Bronchial epithelial cell (primary cell): ENCODE results near the gene PLXNA3. TPM values are rescaled to one million over a fixed set of nuclear protein-coding genes. Genes with fewer than 3 reads are reported as not detected.

ENCODE experiments used
- DNase-seq: peaks from one replicate; pipeline ENCODE4 v3.0.0-alpha.2; 2010; ENCODE audit warnings: low read depth
- FAIRE-seq: peaks from 2 replicates; lab custom pipeline; 2011; peaks lifted over from hg19 to GRCh38; lab: Jason Lieb, UNC
- H3K27me3 ChIP-seq: 2 replicates; pipeline ENCODE4 v1.5.1; 2011; ENCODE audit warnings: low read length; ENCODE audit not compliant: control insufficient read depth, insufficient read depth
- H3K36me3 ChIP-seq: 2 replicates; pipeline ENCODE4 v1.5.1; 2011; ENCODE audit warnings: low read length; ENCODE audit not compliant: control insufficient read depth, insufficient read depth
- H3K4me3 ChIP-seq: 2 replicates; pipeline ENCODE4 v1.5.1; 2011; ENCODE audit warnings: mild to moderate bottlenecking, low read depth, low read length, control low read depth
- total RNA-seq: library from RNA; depleted of rRNA; stranded (reverse); fragments of >200 nt; gene quantifications from 2 replicates; pipeline ENCODE4 v1.2.1, GENCODE V29; 2014
- TF ChIP-seq, protein P1 (sequence below): IDR thresholded peaks from 2 replicates; pipeline ENCODE4 v1.5.1; 2011; ENCODE audit warnings: mild to moderate bottlenecking, moderate library complexity, low read length, control low read depth, inconsistent platforms; ENCODE audit not compliant: insufficient read depth, severe bottlenecking

PLXNA3 gene
- 6.1 and 8.7 TPM in 2 replicates for total RNA-seq

DNA sequence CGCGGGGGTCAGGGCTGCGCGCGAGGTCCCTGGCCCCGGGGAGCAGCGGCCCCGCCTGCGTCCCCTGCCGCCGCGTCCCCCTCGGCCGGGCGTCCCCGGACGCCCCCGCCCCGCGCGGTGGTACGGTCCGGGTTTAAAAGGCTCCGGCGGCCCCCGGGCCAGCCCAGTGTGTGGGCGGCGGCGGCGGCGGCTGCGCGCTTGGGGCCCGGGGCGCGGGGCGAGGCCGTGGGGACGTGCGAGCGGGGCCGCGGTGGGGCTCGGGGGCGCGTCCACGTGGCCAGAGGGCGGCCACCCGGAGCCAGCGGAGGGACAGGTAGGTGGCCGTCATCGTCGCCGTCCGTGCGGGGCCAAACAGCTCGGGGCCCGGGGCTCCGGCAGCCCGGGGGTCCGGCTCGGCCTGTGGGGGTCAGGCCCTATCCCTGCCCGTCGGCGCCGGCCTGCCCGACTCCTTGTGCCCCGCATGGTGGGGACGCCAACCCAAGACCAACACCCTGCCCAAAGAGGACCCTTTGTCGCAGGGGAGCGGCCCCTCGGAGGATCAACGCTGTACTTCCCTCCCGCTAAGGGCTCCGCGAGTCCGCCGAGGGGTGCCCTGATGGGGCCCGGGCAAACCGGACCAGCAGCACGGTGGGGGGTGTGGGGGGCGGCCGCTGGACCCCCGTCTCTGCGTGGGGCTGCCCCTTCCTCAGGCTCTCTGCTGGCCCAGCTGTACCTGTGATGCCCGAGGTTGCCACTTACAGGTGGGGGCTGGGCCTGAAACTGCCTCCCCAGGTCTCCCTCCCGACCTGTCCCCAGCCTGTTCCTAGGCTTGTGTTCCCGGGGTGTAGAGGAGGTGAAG is at the start of gene PLXNA3:
Gene PLXNA3, plus strand, starts transcription at position 166 of the 838 bp plus-strand sequence. CDS start 1,903 bp downstream, outside the sequence.
- Histone ChIP-seq H3K27me3 (no peaks in the 10 kb centered on the region), H3K4me3 (peak within 1 kb of the TSS; percentile 71), H3K36me3 (peaks cover 10% of the 10 kb centered on the region)
- DNase-seq, result no peak
- TF ChIP-seq, protein P1, sequence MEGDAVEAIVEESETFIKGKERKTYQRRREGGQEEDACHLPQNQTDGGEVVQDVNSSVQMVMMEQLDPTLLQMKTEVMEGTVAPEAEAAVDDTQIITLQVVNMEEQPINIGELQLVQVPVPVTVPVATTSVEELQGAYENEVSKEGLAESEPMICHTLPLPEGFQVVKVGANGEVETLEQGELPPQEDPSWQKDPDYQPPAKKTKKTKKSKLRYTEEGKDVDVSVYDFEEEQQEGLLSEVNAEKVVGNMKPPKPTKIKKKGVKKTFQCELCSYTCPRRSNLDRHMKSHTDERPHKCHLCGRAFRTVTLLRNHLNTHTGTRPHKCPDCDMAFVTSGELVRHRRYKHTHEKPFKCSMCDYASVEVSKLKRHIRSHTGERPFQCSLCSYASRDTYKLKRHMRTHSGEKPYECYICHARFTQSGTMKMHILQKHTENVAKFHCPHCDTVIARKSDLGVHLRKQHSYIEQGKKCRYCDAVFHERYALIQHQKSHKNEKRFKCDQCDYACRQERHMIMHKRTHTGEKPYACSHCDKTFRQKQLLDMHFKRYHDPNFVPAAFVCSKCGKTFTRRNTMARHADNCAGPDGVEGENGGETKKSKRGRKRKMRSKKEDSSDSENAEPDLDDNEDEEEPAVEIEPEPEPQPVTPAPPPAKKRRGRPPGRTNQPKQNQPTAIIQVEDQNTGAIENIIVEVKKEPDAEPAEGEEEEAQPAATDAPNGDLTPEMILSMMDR, result no peak
- FAIRE-seq, result no peak

DNA sequence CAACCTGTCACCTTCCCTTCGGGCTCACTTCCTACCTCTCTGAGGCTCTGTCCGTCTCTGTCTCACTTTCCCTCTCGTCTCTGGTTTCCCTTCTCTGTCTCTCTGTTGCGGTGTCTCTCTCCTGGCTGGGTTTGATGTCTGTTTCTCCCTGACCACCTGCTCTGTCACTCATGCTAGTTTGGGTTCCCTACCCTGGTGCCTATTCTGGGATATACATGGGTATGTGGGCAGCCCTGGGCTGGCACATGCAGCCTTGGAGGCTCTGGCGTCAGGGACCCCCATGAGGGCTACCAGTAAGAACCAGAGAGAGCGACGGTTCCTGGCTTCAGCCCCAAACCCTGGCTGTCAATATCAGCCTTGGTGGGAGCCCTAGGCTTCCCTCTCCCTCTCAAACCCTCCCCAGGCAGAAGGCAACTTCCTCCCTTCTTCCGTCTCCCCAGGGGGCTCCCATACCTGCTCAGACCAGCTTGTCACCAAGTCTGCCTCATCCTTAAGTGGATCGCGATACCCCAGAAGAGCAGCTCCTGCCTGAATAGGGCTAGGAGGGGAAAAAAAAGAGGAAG is 49.3 kb upstream of the PLXNA3 start:
- FAIRE-seq, result no peak
- TF ChIP-seq, protein P1, result no peak
- Histone ChIP-seq H3K36me3 (peaks cover 2% of the 10 kb centered on the region), H3K27me3 (no peaks in the 10 kb centered on the region), H3K4me3 (peak overlapping the region; percentile 40)
- DNase-seq, result no peak

DNA sequence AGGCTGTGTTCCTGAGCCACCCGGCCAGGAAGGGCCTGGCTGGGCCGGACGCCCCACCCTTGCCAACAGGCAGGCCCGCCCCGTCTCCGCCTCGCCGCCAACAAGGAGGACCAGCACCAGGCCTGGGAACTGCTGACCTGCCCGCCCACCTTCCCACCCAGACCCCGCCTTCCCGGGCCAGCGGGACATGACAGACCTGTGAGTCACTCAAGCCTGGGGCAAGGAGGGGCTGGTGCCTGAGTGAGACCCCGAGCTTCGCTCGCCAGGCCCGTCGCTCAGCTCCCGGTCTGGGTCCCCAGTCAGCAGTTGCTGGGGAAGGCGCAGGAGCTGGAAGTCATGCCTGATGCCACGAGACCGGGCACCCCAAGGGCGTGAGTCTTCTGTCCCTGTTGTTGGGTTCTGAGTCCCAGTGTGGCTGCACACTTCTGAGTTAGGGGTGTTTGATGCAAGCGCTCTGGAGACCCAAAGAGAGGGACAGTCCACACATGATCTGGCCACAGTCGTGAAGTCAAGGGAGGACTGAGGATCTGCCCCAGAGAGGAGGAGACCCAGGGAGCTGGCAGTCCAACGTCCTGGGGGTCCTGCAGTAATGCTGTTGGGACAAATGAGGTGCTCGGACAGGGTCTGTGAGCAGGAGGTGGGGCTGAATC is 48.7 kb upstream of the PLXNA3 start, which contains the start of gene DNASE1L1:
Gene DNASE1L1, minus strand, starts transcription at position 33 of the 650 bp plus-strand sequence. CDS start 3,686 bp downstream, outside the sequence.
- no peaks in the 10 kb centered on the region for H3K27me3 ChIP-seq
- H3K4me3 ChIP-seq, result peak within 1 kb of the TSS; percentile 40
- DNase-seq (peak; percentile 58), FAIRE-seq (no peak)
- H3K36me3 ChIP-seq, result peaks cover 2% of the 10 kb centered on the region
- TF ChIP-seq, protein P1, result no peak

DNA sequence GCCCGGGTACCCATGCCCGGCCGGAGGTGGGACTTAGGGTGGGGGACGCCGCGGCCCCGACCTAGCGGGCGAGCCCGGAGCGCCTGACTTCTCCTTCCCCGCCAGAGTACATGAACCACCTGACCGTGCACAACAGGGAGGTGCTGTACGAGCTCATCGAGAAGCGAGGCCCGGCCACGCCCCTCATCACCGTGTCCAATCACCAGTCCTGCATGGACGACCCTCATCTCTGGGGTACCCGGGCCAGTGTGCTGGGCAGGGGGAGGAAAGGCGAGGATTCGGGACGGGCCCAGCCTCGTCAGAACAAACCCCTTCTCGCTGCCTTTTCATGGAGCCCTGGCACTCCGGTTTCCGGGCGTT is 46.1 kb upstream of the PLXNA3 start:
- FAIRE-seq, result no peak
- Histone ChIP-seq H3K4me3 (peak overlapping the region; percentile 63), H3K36me3 (peaks cover 2% of the 10 kb centered on the region), H3K27me3 (no peaks in the 10 kb centered on the region)
- TF ChIP-seq, protein P1, result no peak
- no peak for DNase-seq

DNA sequence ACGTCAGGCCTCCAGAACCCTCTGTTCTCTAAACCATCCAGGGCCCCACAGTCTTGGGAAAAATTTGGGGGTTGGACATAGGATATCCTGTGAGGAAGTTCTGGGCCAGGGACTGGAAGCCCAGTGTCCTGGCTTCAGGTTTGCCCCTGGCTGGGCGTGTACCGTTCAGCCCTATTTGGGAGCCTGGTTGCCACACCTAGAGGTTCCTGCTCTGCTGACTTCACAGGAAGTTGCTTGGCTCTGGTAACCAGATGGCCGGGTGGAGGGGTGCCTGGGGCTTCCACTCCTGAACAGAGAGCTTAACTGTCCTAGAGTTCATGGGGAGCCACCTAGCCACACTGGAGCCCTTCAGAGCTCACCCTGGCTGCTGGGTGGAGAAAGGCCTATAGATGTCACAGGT is 45.6 kb upstream of the PLXNA3 start:
- Histone ChIP-seq H3K36me3 (peaks cover 2% of the 10 kb centered on the region), H3K4me3 (peak overlapping the region; percentile 63), H3K27me3 (no peaks in the 10 kb centered on the region)
- DNase-seq, result no peak
- TF ChIP-seq, protein P1, result no peak
- FAIRE-seq, result no peak
